Measurements from ENCODE around the gene MGRN1. TPM values are rescaled to one million over a fixed set of nuclear protein-coding genes. Genes with fewer than 3 reads are reported as not detected.
"Not testable (repeated sequence)": the region's sequence is repeated elsewhere in the genome, so short reads cannot be mapped to it uniquely, and the experiment has no call there.

MGRN1 gene
- total RNA-seq, 1 donor from 2014 or later, result 31.6 TPM

- ATAC-seq, result no peak
- DNase-seq, result no peak
- intact Hi-C loops (cut with micrococcal nuclease), result no loop called here
These were observed 80.3 kb downstream of the MGRN1 start for GRCh38 chr16:4704913-4705312.

DNA sequence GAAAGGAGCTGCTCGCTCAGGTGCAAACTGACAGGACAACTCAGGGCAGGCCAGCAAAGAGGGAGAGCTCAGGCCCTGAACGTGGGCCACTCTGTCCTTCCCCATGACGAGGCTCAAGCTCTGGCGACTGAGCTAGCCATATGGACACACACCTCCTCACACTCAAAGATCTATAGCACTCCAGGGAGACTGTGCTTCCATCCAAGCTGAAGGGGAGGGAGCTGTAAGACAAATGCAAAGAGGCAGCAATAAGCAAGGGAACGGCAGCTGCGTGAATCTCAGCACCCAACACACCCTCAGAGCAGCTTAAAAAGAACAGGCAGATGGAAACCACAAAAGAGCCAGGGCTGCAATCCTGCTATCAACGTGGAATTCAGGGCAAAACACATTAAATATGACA, 82.2 kb downstream of the MGRN1 start:
- ATAC-seq (no peak), DNase-seq (no peak)
- intact Hi-C loops (cut with micrococcal nuclease), result no loop called here

DNA sequence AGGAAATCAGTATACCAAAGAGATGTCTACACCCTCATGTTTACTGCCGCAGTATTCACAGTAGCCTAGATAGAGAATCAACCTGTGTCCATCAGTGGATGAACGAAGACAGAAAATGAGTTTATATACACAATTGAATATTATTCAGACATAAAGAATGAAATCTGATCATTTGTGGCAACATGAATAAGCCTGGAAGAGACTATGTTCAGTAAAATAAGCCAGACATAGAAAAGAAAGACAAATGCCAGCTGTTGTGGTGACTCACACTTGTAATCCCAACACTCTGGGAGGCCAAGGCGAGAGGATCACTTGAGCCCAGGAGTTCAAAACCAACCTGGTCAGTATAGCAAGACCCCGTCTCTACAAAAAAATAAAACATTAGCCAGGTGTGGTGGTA, 84.9 kb downstream of the MGRN1 start:
- ATAC-seq, result no peak
- no peak for DNase-seq
- intact Hi-C loops (cut with micrococcal nuclease), result no loop called here

GRCh38 chr16:4713663-4714501, 89.3 kb downstream of the MGRN1 start:
- intact Hi-C loops (cut with micrococcal nuclease), result no loop called here
- no peak for ATAC-seq
- no peak for DNase-seq

GRCh38 chr16:4714996-4715395, 90.4 kb downstream of the MGRN1 start:
- no peak for DNase-seq
- intact Hi-C loops (cut with micrococcal nuclease), result no loop called here
- ATAC-seq, result no peak

DNA sequence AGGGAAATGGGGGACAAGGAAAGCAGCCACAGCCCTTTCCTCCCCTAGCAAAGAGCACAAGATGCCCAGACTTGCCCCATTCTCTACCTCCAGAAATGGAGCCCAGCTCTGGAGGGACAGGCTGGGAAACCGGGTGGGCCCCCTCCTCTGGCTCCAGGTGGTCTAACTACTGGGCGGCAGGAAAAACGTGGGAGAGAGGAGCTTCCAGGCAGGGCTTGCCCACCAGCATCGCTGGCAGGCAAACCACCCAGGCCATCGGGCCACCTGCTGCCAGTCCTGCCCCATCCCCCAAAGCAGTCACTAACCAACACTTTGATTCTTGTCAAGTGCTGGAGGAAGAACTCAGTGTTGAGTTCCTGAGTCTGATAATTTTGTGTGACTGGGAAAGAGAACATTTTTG, 93.8 kb downstream of the MGRN1 start:
- intact Hi-C loops (cut with micrococcal nuclease), result no loop called here
- ATAC-seq, result no peak
- no peak for DNase-seq

- intact Hi-C loops (cut with micrococcal nuclease), result no loop called here
- DNase-seq, result no peak
- no peak for ATAC-seq
These were observed 98.6 kb downstream of the MGRN1 start for GRCh38 chr16:4723071-4723767.

GRCh38 chr16:4724661-4725270, 100.1 kb downstream of the MGRN1 start:
- intact Hi-C loops (cut with micrococcal nuclease), result no loop called here
- no peak for DNase-seq
- no peak for ATAC-seq

- DNase-seq (no peak), ATAC-seq (no peak)
- intact Hi-C loops (cut with micrococcal nuclease), result no loop called here
These were observed 102.0 kb downstream of the MGRN1 start for GRCh38 chr16:4726616-4727015.

- intact Hi-C loops (cut with micrococcal nuclease), result no loop called here
- ATAC-seq, result no peak
- no peak for DNase-seq
These were observed 104.0 kb downstream of the MGRN1 start for GRCh38 chr16:4728676-4729075.

GRCh38 chr16:4729876-4730275, 105.2 kb downstream of the MGRN1 start:
- ATAC-seq, result no peak
- intact Hi-C loops (cut with micrococcal nuclease), result no loop called here
- no peak for DNase-seq

DNA sequence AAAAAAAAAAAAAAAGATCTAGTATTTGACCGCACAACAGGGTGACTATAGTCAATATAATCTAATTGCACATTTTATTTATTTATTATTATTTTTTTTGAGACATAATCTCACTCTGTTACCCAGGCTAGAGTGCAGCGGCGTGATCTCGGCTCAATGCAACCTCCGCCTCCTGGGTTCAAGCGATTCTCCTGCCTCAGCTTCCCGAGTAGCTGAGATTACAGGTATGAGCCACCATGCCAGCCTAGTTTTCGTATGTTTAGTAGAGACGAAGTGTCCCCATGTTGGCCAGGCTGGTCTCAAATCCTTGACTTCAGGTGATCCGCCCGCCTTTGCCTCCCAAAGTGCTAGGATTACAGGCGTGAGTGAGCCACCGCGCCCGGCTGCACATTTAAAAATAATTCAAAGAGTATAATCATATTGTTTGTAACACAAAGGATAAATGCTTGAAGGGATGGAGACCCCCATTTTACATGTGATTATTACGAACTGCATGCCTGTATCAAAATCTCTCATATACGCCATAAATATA, 108.7 kb downstream of the MGRN1 start:
- no peak for DNase-seq
- intact Hi-C loops (cut with micrococcal nuclease), result no loop called here
- ATAC-seq, result no peak

DNA sequence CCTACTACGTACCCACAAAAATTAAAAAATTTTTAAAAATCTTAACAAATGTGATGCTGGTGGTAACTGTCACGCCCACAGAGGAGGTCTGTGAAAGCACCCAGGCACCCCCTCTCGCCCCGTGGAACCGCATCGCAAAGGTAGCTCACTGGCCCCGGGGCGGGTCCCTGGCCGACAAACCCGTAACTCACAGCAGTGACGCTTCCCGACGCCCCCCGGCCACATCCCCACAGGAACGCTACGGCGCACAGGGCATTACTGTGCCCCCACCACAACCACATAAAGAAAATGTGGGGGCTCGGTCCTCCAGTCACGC, 109.1 kb downstream of the MGRN1 start:
- intact Hi-C loops (cut with micrococcal nuclease), result no loop called here
- peak; percentile 1 for ATAC-seq
- no peak for DNase-seq

- ATAC-seq, result peak; percentile 98
- peak; percentile 97 for DNase-seq
- intact Hi-C loops (cut with micrococcal nuclease), result no loop called here
These were observed 109.6 kb downstream of the MGRN1 start, which contains the start of the genes ANKS3 and DNAAF8 for GRCh38 chr16:4734063-4734729. Gene ANKS3 (minus strand): TSS chr16:4734271. CDS start chr16:4730149, 4,122 bp downstream. Gene DNAAF8 (plus strand): TSS chr16:4734537. CDS start chr16:4736515, 1,978 bp downstream.

DNA sequence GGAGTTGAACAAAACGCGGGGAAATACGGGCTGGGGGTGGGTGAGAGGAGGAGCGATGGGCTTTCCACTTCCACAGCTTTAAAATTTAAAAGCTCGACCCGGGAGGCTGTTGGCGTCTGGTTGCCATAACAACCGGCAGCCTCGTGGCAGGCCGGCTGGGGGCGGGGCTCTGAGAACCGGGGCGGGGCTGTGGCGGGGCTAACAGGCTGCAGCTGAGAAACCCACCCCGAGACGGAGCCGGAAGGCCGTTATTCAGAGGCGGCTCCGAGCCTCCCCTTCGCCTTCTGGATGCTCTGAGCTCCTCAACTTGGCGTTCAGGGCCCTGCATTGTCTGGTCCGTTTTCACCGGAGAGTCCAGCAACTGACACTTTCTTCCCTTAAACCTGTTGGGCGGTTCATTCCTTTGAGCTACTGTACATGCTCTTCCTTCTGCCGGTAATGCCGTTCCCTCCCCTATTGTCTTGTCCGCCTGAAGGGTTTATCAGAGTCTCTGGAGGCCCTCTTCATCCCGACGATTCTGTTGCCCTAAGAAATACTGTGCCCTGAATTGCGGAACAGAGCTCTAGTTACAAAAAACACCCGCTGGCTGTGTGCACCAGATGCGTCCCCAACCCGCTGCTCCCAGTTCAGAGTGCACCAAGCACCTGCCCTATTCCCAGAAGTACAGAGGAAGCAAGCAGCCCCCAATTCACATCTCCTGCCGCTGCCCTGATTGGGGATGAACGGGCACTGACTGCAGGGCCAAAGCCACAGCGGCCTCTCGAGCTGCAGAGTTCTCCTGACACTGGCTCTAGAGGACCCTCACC, 110.3 kb downstream of the MGRN1 start:
- ATAC-seq, result peak; percentile 85
- intact Hi-C loops (cut with micrococcal nuclease), result no loop called here
- DNase-seq, result peak; percentile 93

DNA sequence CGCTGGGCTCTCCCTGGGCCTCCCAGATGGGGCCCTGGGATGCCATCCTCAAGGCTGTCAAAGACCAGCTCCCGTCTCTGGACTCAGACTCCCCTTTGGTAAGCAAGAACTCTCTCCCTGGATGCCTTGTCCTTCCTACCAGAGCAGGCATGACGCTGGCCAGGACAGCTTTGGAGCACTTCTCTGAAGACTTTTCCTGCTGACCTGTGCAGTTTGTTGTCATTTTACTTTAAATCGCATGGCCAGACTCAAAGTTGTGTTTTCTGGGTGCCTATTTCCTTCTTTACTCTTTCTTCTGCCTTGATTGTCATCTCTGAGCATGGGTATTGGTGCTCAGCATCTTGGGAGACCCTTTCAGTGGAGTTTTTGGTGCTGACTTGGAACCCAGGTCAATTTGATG, 111.9 kb downstream of the MGRN1 start:
- ATAC-seq, result no peak
- no peak for DNase-seq
- intact Hi-C loops (cut with micrococcal nuclease), result no loop called here

GRCh38 chr16:4737545-4737944, 112.9 kb downstream of the MGRN1 start:
- DNase-seq, result no peak
- intact Hi-C loops (cut with micrococcal nuclease), result no loop called here

GRCh38 chr16:4738370-4738769, 113.7 kb downstream of the MGRN1 start:
- intact Hi-C loops (cut with micrococcal nuclease); DNase-seq; ATAC-seq: not testable (repeated sequence)

More at GRCh38 chr16:4737545-4737944, 112.9 kb downstream of the MGRN1 start:
- no peak for ATAC-seq
